HG02943 (cell line): ENCODE data around the gene VMP1.

Experiments used
- ATAC-seq: cut with Tn5 transposase; IDR thresholded peaks from one replicate; pipeline ENCODE4 v1.9.1; 2021; ENCODE audit warnings: mild to moderate bottlenecking, low read depth, moderate library complexity; ENCODE audit not compliant: unreplicated experiment

VMP1 gene

GRCh38 chr17:59702304-59702703 lies 5.2 kb upstream of the VMP1 start:
- no peak for ATAC-seq

GRCh38 chr17:59707971-59708430 lies 547 bp downstream of the VMP1 start:
- ATAC-seq = peak; percentile 3

GRCh38 chr17:59711936-59712335 lies 4.5 kb downstream of the VMP1 start:
- no peak for ATAC-seq

GRCh38 chr17:59712862-59713261 lies 5.4 kb downstream of the VMP1 start:
- no peak for ATAC-seq

- ATAC-seq = no peak
Measured at GRCh38 chr17:59714255-59714654, 6.8 kb downstream of the VMP1 start.

GRCh38 chr17:59716427-59716826 lies 9.0 kb downstream of the VMP1 start:
- no peak for ATAC-seq

- no peak for ATAC-seq
Measured at GRCh38 chr17:59719526-59719925, 12.1 kb downstream of the VMP1 start.

GRCh38 chr17:59722623-59723022 lies 15.2 kb downstream of the VMP1 start:
- no peak for ATAC-seq

- ATAC-seq = no peak
Measured at GRCh38 chr17:59723041-59723440, 15.6 kb downstream of the VMP1 start.

GRCh38 chr17:59723607-59724006 lies 16.2 kb downstream of the VMP1 start:
- ATAC-seq = no peak

- no peak for ATAC-seq
Measured at GRCh38 chr17:59725691-59726090, 18.2 kb downstream of the VMP1 start.

- ATAC-seq = no peak
Measured at GRCh38 chr17:59727817-59728533, 20.5 kb downstream of the VMP1 start.

GRCh38 chr17:59730268-59730834 lies 22.9 kb downstream of the VMP1 start:
- no peak for ATAC-seq

GRCh38 chr17:59733697-59734096 lies 26.2 kb downstream of the VMP1 start:
- no peak for ATAC-seq

- ATAC-seq = no peak
Measured at GRCh38 chr17:59734226-59734625, 26.8 kb downstream of the VMP1 start.

GRCh38 chr17:59737324-59737723 lies 29.9 kb downstream of the VMP1 start:
- no peak for ATAC-seq

GRCh38 chr17:59743842-59744241 lies 36.4 kb downstream of the VMP1 start:
- no peak for ATAC-seq

- ATAC-seq = no peak
Measured at GRCh38 chr17:59745040-59745439, 37.6 kb downstream of the VMP1 start.

- ATAC-seq = no peak
Measured at GRCh38 chr17:59746849-59747445, 39.5 kb downstream of the VMP1 start.

- ATAC-seq = no peak
Measured at GRCh38 chr17:59748591-59748990, 41.1 kb downstream of the VMP1 start.

- ATAC-seq = no peak
Measured at GRCh38 chr17:59751955-59752413, 44.5 kb downstream of the VMP1 start.

- no peak for ATAC-seq
Measured at GRCh38 chr17:59752446-59752845, 45.0 kb downstream of the VMP1 start.
